Mammary microvascular endothelial cell (primary cell): ENCODE measurements around the gene SEC14L6. TPM values are rescaled to one million over a fixed set of nuclear protein-coding genes. Genes with fewer than 3 reads are reported as not detected.

Source experiments
- total RNA-seq: library from RNA; depleted of rRNA; stranded (reverse); fragments of >200 nt; gene quantifications from 2 replicates; pipeline ENCODE4 v1.2.3, GENCODE V29; 2015

SEC14L6 gene
- not detected in 2 replicates for total RNA-seq

GRCh38 chr22:30546616-30547015 lies at the start of gene SEC14L6:
Gene SEC14L6, minus strand, starts transcription at chr22:30546741. Its CDS starts 59 bp downstream, at chr22:30546682.

GRCh38 chr22:30591588-30592359 lies 45.2 kb upstream of the SEC14L6 start, which contains the start of gene PES1:
Gene PES1, minus strand, starts transcription at chr22:30591910. Its CDS starts 77 bp downstream, at chr22:30591833.

GRCh38 chr22:30574095-30574981 lies 27.8 kb upstream of the SEC14L6 start, which contains the start of gene GAL3ST1:
Gene GAL3ST1, minus strand, starts transcription at chr22:30574665. Its CDS starts 17,273 bp downstream, at chr22:30557392.

Other genes starting within 250 kb of the SEC14L6 start
- 8.5 and 10.1 TPM in 2 replicates for gene TBC1D10A, start 219.8 kb downstream of the SEC14L6 start, total RNA-seq
- gene SF3A1, start 189.8 kb downstream of the SEC14L6 start, total RNA-seq: 28.6 and 40.0 TPM in 2 replicates
- gene CCDC157, start 189.7 kb downstream of the SEC14L6 start, total RNA-seq: 1.3 and 5.1 TPM in 2 replicates
- gene RNF215, start 159.3 kb downstream of the SEC14L6 start, total RNA-seq: 7.8 and 8.1 TPM in 2 replicates
- gene SEC14L2, start 149.7 kb downstream of the SEC14L6 start, total RNA-seq: 33.0 and 36.9 TPM in 2 replicates
- gene MTFP1, start 121.0 kb downstream of the SEC14L6 start, total RNA-seq: 106 and 127 TPM in 2 replicates
- not detected in 2 replicates for gene SEC14L3, start 74.7 kb downstream of the SEC14L6 start, total RNA-seq
- 0.15 and 0.53 TPM in 2 replicates for gene SEC14L4, start 41.0 kb downstream of the SEC14L6 start, total RNA-seq
- not detected in 2 replicates for gene GAL3ST1, start 27.9 kb upstream of the SEC14L6 start, total RNA-seq
- 85.1 and 96.2 TPM in 2 replicates for gene PES1, start 45.2 kb upstream of the SEC14L6 start, total RNA-seq
- gene TCN2, start 60.4 kb upstream of the SEC14L6 start, total RNA-seq: 56.9 and 74.3 TPM in 2 replicates
- gene SLC35E4, start 89.0 kb upstream of the SEC14L6 start, total RNA-seq: 28.3 and 31.1 TPM in 2 replicates
- 10.6 and 12.1 TPM in 2 replicates for gene DUSP18, start 121.1 kb upstream of the SEC14L6 start, total RNA-seq
- gene OSBP2, start 148.1 kb upstream of the SEC14L6 start, total RNA-seq: 2.3 and 2.9 TPM in 2 replicates